SH-SY5Y (cell line): ENCODE measurements around the gene FOXK1.

Experiments used
- GATA2 ChIP-seq: IDR thresholded peaks from 2 replicates; pipeline ENCODE4 v1.6.1; 2011; ENCODE audit warnings: mild to moderate bottlenecking, low read depth, low read length
- GATA3 ChIP-seq: IDR thresholded peaks from 2 replicates; pipeline ENCODE4 v1.6.1; 2011; ENCODE audit warnings: low read depth, mild to moderate bottlenecking, low read length, moderate library complexity

The FOXK1 gene

GRCh38 chr7:4720225-4720624 lies 38.1 kb downstream of the FOXK1 start:
- TF ChIP-seq GATA2 (no peak), GATA3 (no peak)

GRCh38 chr7:4722308-4722707 lies 40.2 kb downstream of the FOXK1 start:
- TF ChIP-seq GATA2, result no peak
- TF ChIP-seq GATA3, result no peak

- no peak for TF ChIP-seq GATA3
- TF ChIP-seq GATA2, result no peak
These were observed 41.0 kb downstream of the FOXK1 start for GRCh38 chr7:4722960-4723630.

- TF ChIP-seq GATA3 (no peak), GATA2 (no peak)
These were observed 42.5 kb downstream of the FOXK1 start for GRCh38 chr7:4724648-4725013.

GRCh38 chr7:4725014-4725849 lies 43.1 kb downstream of the FOXK1 start:
- TF ChIP-seq GATA3 (no peak), GATA2 (no peak)

- no peak for TF ChIP-seq GATA2
- TF ChIP-seq GATA3, result no peak
These were observed 43.9 kb downstream of the FOXK1 start for GRCh38 chr7:4725850-4726450.

- TF ChIP-seq GATA3 (no peak), GATA2 (no peak)
These were observed 44.5 kb downstream of the FOXK1 start for GRCh38 chr7:4726566-4726965.

GRCh38 chr7:4727914-4728705 lies 46.0 kb downstream of the FOXK1 start:
- TF ChIP-seq GATA3 (no peak), GATA2 (no peak)

- TF ChIP-seq GATA3 (no peak), GATA2 (no peak)
These were observed 47.2 kb downstream of the FOXK1 start for GRCh38 chr7:4729266-4729665.

GRCh38 chr7:4730276-4730675 lies 48.2 kb downstream of the FOXK1 start:
- TF ChIP-seq GATA3 (no peak), GATA2 (no peak)

- TF ChIP-seq GATA3 (no peak), GATA2 (no peak)
These were observed 48.9 kb downstream of the FOXK1 start for GRCh38 chr7:4730971-4731370.

- TF ChIP-seq GATA2 (no peak), GATA3 (no peak)
These were observed 49.7 kb downstream of the FOXK1 start for GRCh38 chr7:4731803-4732202.

- TF ChIP-seq GATA3 (no peak), GATA2 (no peak)
These were observed 51.9 kb downstream of the FOXK1 start for GRCh38 chr7:4733936-4734528.
